Muscle of arm (tissue), 12 donors: ENCODE data around the gene ZNF514. TPM values are rescaled to one million over a fixed set of nuclear protein-coding genes. Genes with fewer than 3 reads are reported as not detected.
"Not testable (repeated sequence)": the region's sequence is repeated elsewhere in the genome, so short reads cannot be mapped to it uniquely, and the experiment has no call there.

ENCODE experiments used
- DNase-seq: peaks from one replicate; pipeline ENCODE4 v3.0.0-alpha.2; 2013
- polyA plus RNA-seq, 12 donors: library from polyadenylated mRNA; unstranded; fragments of 120-200 nt; gene quantifications; one replicate each; pipeline ENCODE4 v1.2.1, GENCODE V29; 2013; ENCODE audit not compliant: insufficient read length in 12 of 12

ZNF514 gene
- polyA plus RNA-seq, 12 donors = 13.6 to 31.3 (median 20.8) TPM; not detected in 1

DNA sequence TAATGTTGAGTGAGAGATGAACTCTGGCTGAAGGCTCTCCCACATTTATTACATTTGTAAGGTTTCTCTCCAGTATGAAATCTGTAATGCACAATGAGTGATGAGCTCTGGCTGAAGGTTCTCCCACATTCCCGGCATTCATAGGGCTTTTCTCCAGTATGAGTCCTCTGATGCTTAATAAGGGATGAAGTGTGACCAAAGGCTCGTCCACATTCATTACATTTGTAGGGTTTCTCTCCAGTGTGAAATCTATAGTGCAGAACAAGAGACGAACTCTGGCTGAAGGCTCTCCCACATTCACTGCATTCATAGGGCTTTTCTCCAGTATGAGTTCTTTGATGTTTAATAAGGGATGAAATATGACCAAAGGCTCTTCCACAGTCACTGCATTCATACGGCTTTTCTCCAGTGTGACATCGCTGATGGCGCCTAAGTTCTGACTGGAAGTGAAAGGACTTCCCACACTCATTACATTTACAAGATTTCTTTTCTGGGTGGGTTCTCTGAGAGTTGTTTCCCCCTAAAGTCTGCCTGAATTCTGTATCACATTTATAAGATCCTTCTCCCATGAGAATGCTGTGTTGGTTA, 10.2 kb downstream of the ZNF514 start:
- DNase-seq = no peak

DNA sequence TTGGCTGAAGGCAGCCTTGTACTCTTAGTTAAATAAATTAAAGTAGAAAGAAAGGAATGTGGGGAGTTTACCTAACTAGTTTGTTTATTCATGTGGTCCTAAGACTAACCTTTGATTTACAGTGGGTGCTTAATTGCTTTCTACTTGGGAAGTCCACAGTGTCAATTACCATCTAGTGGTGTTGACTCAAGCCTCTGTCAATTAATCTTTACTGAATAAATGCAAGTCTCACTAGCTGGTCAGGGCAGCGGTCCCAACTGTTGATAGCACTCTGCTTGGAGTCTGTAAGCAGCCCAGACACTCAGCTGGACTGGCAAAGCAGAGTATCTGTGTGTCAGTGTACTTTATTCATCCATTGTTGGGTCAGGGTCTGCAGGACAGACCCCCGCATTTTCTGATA, 15.8 kb downstream of the ZNF514 start:
- no peak for DNase-seq

DNA sequence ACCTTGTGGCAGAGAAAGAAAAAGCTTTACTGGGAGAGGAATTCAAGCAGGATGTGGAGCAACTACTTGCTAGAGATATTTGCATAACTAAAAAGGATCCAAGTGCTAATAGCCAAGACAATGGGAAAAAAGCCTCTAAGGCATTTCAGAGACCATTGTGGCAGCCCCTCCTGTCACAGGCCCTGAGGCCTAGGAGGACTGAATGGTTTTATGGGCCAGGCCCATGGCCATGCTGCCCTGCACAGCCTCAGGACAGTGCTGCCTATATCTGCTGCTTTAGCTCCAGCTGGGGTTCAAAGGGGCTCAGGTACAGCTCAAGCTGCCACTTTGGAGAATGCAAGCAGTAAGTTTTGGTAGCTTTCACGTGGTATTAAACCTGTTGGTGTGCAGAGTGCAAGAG, 20.9 kb downstream of the ZNF514 start:
- no peak for DNase-seq

DNA sequence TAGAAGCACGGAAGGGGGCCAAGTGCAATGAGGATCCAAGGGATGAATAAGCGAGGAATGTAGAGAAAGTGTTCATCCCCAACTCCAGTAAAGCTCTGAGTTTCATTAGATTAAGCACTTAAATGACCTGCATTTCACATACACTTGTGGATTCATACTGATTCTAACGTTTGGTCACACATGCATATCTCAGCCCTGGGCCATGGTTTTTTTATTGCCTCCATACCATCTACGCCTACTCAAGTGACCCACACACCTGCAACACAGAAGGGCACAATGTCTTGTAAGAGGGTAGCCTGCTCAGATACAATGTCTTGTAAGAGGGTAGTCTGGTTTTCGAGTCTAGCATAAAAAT, 37.5 kb downstream of the ZNF514 start:
- DNase-seq = no peak

DNA sequence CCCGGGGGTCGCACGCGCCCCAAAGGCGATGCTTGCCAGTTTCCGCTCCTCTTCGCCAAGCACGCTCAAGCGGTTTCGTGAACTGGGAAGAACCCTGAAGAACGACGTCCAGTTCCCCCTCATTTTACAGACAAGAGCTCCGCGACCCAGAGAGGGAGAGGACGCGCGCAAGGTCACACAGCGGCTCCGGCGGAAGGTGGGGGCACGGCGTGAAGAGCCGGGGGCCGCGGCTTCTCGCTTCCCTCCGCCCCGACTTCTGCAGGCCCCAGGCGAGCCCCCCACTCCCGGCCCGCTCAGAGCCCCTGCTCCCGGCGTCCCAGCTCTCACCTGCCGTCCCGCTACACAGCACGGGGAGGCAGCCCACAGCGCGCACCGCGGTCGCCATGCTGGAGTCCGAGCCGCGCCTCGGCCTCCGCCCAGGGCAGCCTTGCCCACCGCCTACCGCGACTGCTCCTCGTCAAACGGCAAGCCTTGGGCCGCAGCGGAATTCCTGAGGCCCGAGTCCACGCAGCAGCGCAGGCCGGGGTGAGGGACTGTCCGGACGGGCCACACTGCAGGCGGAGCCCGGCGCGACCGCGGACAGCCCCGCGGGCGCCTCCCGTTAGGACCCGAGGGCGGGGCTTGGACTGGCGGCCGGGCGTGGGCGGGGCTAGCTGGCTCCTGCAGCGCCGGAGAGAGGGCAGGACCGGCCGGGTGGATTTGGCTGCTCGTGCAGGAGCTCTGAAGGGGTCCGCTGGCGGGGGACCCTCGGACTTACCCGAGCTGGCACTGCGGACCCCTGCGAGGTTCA, 38.0 kb downstream of the ZNF514 start, which contains the start of gene MRPS5:
TSS of gene MRPS5 (minus strand) at position 402 of the 790 bp plus-strand sequence. CDS start at position 385, 17 bp downstream.
- DNase-seq = peak; percentile 83

DNA sequence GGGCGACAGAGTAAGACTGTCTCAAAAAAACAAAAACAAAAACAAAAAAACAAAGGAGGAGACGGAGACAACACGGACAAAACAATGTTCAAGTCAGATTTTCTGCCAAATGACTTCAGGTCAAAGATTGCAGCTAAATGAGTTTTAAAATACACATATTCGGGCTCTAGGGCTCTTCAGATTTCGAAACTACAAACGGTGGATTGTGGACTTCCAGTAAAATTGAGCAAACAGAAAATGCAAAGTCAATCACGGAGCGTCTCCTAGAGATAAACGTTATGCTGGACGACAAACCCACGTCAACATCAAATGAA, 38.6 kb downstream of the ZNF514 start:
- DNase-seq = no peak

DNA sequence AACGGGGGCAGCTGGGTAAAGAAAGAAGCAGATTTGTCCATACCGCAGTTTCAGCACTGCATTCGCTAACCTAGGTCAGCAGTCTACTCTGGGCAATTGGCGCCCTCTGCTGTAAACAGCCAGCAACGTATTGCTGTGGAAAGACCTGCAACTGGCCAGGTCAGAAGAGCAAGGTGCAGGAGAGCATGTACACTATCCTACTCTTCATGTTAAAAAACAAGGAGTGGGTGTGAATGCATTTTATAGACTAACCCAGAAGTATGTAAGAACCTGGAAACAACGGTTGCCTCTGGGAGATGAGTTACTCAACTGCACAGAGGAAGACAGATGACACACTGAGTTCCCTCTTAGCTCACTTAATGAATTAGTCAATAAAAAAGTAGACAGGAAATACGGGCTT, 44.2 kb downstream of the ZNF514 start:
- DNase-seq = peak; percentile 46

DNA sequence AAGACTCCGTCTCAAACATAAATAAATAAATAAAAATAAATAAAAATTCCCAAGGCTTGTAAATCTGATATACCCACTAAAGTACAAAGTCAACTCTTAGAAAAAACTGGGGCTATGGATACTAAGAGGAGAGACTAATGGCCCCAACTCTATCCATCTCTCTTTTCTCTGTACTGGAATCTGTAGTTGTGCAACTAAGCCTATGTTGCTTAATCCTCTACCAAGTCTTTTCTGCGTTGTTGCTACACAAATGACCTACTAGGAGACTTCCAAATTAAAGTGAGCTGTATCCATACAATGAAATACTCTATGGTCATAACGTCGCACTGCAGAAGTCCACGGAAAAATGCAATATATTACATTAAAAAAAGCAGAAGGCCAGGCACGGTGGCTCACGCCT, 46.2 kb downstream of the ZNF514 start:
- DNase-seq = no peak

DNA sequence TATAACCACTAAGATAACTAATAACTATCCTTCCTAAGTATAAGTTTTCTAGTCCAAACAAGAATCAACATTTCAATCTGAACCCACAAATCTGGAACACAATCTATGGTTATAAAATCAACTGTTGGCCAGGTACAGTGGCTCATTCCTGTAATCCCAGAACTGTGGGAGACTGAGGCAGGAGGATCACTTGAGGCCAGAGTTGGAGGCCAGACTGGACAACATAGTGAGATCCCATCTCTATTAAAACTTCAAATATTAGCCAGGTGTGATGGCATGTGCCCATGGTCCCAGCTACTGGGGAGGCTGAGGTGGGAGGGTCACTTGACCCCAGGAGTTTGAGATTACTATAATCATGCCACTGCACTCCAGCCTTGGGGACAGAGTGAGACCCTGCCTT, 49.3 kb downstream of the ZNF514 start:
- no peak for DNase-seq

DNA sequence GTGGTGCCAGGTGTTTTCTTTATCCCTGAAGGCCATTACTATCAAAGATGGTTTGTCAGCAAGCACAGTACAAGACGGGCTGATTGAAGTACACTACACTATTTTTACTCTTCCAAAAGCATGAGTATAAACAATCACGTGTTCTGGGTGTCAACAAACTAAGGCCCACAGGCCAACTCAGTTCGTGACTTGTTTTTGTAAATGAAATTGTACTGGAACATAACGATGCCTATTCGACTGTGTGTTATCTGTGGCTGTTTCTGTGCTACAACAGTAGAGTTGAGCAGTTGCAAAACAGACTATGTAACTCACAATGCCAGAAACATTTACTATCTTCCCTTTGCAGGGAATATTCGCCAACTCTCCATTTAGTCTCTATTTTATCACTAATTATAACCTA, 50.4 kb downstream of the ZNF514 start:
- no peak for DNase-seq

DNA sequence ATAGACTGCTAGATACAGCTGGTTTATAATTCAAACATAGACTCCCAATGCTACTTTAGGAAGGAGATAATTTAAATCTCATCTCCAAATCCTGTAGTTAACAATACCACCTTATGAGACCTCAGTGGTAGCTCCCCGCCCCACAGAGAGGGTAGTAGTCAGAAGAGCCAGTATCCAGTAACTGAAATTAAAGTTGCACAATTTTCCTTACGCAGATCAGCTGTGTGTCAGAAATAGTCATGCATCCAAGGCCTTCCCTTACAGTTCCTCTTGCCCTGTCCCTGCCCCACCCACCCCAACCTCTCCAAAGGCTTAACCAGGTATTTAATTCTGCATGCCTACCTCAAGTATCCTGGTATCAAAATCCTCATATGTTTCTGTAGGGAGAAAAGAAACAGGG, 53.6 kb downstream of the ZNF514 start:
- no peak for DNase-seq

DNA sequence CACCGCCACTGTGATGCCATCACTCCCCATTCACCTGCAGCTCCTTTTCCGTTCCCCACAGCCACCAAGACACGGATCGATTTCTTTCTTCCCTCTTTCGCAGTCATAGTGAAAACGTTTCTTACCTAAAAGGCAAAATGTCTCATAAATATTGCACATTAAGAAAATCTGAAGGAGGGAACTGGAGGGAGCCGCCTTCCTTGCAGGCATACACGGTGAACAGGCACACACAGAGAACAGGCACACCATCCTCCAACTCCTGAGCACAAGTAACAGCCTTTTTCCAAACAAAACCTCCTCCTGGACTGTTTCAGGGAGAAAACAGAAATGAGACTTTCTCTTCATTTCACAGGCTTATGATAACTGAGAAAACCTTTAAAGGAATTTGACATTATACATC, 55.0 kb downstream of the ZNF514 start:
- no peak for DNase-seq

DNA sequence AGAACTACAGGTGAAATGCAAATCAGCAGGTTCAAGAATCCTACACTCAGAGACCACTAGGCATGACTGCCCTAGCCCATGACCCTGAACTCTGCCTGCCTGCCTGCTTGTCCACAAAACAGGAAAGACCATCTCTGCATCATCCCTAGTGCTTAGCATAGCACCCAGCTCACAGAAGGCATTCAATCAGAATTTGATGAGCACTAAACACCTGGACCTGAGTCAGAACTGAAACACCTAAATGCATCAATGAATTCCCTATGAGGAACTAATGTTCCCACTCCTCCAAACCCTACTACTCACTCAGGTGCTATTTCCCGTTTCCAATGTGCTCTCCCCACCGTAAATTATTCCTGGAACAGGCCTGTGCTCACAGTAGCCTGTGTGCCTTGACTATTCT, 59.7 kb downstream of the ZNF514 start:
- DNase-seq = no peak

DNA sequence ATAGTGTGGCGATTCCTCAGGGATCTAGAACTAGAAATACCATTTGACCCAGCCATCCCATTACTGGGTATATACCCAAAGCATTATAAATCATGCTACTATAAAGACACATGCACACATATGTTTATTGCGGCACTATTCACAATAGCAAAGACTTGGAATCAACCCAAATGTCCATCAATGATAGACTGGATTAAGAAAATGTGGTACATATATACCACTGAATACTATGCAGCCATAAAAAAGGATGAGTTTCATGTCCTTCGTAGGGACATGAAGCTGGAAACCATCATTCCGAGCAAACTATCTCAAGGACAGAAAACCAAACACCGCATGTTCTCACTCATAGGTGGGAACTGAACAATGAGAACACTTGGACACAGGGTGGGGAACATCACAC, 61.4 kb downstream of the ZNF514 start:
- not testable (repeated sequence) for DNase-seq

Other genes with a start within 250 kb of the ZNF514 start
- 10 to 100 TPM in 3 of 12 donors, 1 to 10 TPM in 7, not detected in 2; 2.7 to 40.6 (median 3.8) TPM for gene MAL, start 134.1 kb downstream of the ZNF514 start, polyA plus RNA-seq
- gene MRPS5, start 38.0 kb downstream of the ZNF514 start, polyA plus RNA-seq = 10 to 100 TPM in 11 of 12 donors, not detected in 1; 41.2 to 81.5 (median 58.5) TPM
- 1 to 10 TPM in 11 of 12 donors, not detected in 1; 4.1 to 6.2 (median 5.3) TPM for gene ZNF2, start 6.0 kb upstream of the ZNF514 start, polyA plus RNA-seq
- gene ZNF892, start 47.7 kb upstream of the ZNF514 start, polyA plus RNA-seq = 1 to 10 TPM in 10 of 12 donors, not detected in 2; 1.7 to 3.4 (median 2.5) TPM
- 10 to 100 TPM in 1 of 12 donors, 1 to 10 TPM in 5, under 1 TPM in 4, not detected in 2; 0.41 to 15.6 (median 1.1) TPM for gene PROM2, start 114.6 kb upstream of the ZNF514 start, polyA plus RNA-seq
- gene KCNIP3, start 137.5 kb upstream of the ZNF514 start, polyA plus RNA-seq = 1 to 10 TPM in 11 of 12 donors, not detected in 1; 5.0 to 7.6 (median 6.3) TPM
- 10 to 100 TPM in 10 of 12 donors, 1 to 10 TPM in 1, not detected in 1; 6.0 to 30.1 (median 19.5) TPM for gene FAHD2A, start 242.9 kb upstream of the ZNF514 start, polyA plus RNA-seq